Stimulated activated naive CD8-positive, alpha-beta T cell treated with anti-CD3 and anti-CD28 coated beads, Interleukin-15, amount 100 ng/mL, for 72 hours (primary cell): ENCODE data around the gene ENO2.

Experiments used
- ATAC-seq: fragments of 150-1000 bp; cut with Tn5 transposase; 2 replicates; pipeline ENCODE4 v1.10.0; 2021; ENCODE audit warnings: mild to moderate bottlenecking, moderate library complexity
- DNase-seq, 2 donors: peaks; one replicate each; pipeline ENCODE4 v3.0.0; 2021 to 2022
- H3K27ac Mint-ChIP-seq, 2 donors: one replicate each; pipeline ENCODE4 v1.8.0; 2022; ENCODE audit warnings: mild to moderate bottlenecking in 2 of 2, mixed read lengths in 2 of 2, moderate library complexity in 2 of 2
- H3K27me3 Mint-ChIP-seq: one replicate; pipeline ENCODE4 v1.8.0; 2022; ENCODE audit warnings: mixed read lengths
- H3K4me1 Mint-ChIP-seq: one replicate; pipeline ENCODE4 v1.8.0; 2022; ENCODE audit warnings: mild to moderate bottlenecking, mixed read lengths
- H3K4me3 Mint-ChIP-seq, 2 donors: one replicate each; pipeline ENCODE4 v1.8.0; 2022; ENCODE audit warnings: mild to moderate bottlenecking in 2 of 2, mixed read lengths in 2 of 2, moderate library complexity in 1 of 2
- H3K9me3 Mint-ChIP-seq, 2 donors: one replicate each; pipeline ENCODE4 v1.8.0; 2022; ENCODE audit warnings: mixed read lengths in 2 of 2

Gene ENO2

GRCh38 chr12:6934110-6934509 is 19.7 kb downstream of the ENO2 start:
- H3K4me3 Mint-ChIP-seq = no peak overlapping the region
- ATAC-seq = no peak
- H3K4me1 Mint-ChIP-seq = peaks cover 89% of the 10 kb centered on the region

DNA sequence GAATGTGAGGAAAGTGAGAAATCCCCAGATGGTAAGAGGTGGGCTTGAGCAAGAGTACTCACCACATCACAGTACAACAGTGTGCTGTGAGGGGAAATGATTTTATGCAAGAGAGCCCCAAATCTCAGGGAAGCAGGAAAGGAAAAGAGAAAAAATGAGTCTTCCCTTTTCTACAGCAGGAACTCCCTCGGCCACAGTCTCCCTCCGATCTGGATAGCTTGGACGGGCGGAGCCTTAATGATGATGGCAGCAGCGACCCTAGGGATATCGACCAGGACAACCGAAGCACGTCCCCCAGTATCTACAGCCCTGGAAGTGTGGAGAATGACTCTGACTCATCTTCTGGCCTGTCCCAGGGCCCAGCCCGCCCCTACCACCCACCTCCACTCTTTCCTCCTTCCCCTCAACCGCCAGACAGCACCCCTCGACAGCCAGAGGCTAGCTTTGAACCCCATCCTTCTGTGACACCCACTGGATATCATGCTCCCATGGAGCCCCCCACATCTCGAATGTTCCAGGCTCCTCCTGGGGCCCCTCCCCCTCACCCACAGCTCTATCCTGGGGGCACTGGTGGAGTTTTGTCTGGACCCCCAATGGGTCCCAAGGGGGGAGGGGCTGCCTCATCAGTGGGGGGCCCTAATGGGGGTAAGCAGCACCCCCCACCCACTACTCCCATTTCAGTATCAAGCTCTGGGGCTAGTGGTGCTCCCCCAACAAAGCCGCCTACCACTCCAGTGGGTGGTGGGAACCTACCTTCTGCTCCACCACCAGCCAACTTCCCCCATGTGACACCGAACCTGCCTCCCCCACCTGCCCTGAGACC is 21.2 kb downstream of the ENO2 start:
- DNase-seq = no peak
- H3K4me1 Mint-ChIP-seq = peaks cover 85% of the 10 kb centered on the region

More at GRCh38 chr12:6934110-6934509, 19.7 kb downstream of the ENO2 start:
- no peaks in the 10 kb centered on the region for H3K27me3 Mint-ChIP-seq
- H3K9me3 Mint-ChIP-seq = no peaks in the 10 kb centered on the region
- H3K27ac Mint-ChIP-seq = peak overlapping the region in 1 of 2 donors; percentile 18
- no peak for DNase-seq

GRCh38 chr12:6936194-6936635 is 21.8 kb downstream of the ENO2 start:
- Mint-ChIP-seq H3K4me3 (peak overlapping the region; percentile 87 to 96), H3K27me3 (no peaks in the 10 kb centered on the region), H3K27ac (peak overlapping the region; percentile 97 to 98), H3K9me3 (no peaks in the 10 kb centered on the region), H3K4me1 (peaks cover 86% of the 10 kb centered on the region)
- no peak for DNase-seq
- no peak for ATAC-seq

More for the DNA sequence above, 21.2 kb downstream of the ENO2 start:
- ATAC-seq = no peak
- H3K27me3 Mint-ChIP-seq = no peaks in the 10 kb centered on the region
- no peaks in the 10 kb centered on the region for H3K9me3 Mint-ChIP-seq
- H3K27ac Mint-ChIP-seq = peak overlapping the region; percentile 97 to 98
- H3K4me3 Mint-ChIP-seq = peak overlapping the region; percentile 87 to 96

DNA sequence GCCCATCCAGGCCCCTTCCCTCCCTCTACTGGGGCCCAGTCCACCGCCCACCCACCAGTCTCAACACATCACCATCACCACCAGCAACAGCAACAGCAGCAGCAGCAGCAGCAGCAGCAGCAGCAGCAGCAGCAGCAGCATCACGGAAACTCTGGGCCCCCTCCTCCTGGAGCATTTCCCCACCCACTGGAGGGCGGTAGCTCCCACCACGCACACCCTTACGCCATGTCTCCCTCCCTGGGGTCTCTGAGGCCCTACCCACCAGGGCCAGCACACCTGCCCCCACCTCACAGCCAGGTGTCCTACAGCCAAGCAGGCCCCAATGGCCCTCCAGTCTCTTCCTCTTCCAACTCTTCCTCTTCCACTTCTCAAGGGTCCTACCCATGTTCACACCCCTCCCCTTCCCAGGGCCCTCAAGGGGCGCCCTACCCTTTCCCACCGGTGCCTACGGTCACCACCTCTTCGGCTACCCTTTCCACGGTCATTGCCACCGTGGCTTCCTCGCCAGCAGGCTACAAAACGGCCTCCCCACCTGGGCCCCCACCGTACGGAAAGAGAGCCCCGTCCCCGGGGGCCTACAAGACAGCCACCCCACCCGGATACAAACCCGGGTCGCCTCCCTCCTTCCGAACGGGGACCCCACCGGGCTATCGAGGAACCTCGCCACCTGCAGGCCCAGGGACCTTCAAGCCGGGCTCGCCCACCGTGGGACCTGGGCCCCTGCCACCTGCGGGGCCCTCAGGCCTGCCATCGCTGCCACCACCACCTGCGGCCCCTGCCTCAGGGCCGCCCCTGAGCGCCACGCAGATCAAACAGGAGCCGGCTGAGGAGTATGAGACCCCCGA is 22.5 kb downstream of the ENO2 start:
- Mint-ChIP-seq H3K27ac (peak overlapping the region; percentile 97 to 98), H3K9me3 (no peaks in the 10 kb centered on the region), H3K4me1 (peaks cover 86% of the 10 kb centered on the region), H3K27me3 (no peaks in the 10 kb centered on the region), H3K4me3 (peak overlapping the region; percentile 87 to 96)
- DNase-seq = peak; percentile 55 to 77
- ATAC-seq = peak; percentile 56

DNA sequence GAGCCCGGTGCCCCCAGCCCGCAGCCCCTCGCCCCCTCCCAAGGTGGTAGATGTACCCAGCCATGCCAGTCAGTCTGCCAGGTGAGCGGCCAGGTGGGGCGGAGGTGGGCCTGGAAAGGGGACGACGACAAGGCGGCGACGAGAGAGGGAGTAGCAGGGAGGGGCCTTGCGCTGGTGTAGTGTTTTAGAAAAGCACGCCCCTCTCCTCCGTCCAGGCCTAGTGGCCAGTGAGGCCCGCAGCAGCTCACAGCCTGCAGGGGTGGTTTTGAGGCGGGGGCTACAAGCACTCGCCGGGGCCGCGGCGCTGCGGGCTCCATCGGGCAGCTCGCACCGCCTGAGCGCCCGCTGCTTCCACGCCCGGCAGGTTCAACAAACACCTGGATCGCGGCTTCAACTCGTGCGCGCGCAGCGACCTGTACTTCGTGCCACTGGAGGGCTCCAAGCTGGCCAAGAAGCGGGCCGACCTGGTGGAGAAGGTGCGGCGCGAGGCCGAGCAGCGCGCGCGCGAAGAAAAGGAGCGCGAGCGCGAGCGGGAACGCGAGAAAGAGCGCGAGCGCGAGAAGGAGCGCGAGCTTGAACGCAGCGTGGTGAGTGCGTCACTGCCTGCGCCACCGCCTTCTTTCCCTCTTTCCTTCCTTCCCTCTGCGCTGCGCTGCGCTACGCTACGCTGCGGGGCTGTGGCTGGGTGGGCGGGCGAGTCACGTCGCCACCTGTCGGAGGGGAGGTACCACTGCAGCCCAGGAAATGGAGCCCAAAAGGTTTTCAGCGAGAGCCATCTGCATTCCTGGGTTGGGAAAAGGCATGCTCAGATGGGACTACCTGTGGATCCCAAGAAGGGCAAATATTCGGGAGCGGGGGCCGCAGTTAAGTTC is 23.3 kb downstream of the ENO2 start:
- Mint-ChIP-seq H3K27me3 (no peaks in the 10 kb centered on the region), H3K4me1 (peaks cover 85% of the 10 kb centered on the region), H3K9me3 (no peaks in the 10 kb centered on the region), H3K27ac (peak overlapping the region; percentile 97 to 98), H3K4me3 (peak overlapping the region; percentile 87 to 96)
- ATAC-seq (peak; percentile 93), DNase-seq (peak; percentile 92 to 96)

DNA sequence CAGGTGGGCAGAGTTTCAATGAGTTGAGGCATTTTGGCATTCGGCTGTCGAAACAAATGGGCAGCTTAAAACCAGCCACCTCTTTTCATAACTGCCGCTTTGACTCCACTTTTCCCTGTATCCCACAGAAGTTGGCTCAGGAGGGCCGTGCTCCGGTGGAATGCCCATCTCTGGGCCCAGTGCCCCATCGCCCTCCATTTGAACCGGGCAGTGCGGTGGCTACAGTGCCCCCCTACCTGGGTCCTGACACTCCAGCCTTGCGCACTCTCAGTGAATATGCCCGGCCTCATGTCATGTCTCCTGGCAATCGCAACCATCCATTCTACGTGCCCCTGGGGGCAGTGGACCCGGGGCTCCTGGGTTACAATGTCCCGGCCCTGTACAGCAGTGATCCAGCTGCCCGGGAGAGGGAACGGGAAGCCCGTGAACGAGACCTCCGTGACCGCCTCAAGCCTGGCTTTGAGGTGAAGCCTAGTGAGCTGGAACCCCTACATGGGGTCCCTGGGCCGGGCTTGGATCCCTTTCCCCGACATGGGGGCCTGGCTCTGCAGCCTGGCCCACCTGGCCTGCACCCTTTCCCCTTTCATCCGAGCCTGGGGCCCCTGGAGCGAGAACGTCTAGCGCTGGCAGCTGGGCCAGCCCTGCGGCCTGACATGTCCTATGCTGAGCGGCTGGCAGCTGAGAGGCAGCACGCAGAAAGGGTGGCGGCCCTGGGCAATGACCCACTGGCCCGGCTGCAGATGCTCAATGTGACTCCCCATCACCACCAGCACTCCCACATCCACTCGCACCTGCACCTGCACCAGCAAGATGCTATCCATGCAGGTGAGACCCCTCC is 24.2 kb downstream of the ENO2 start:
- H3K4me1 Mint-ChIP-seq = peaks cover 85% of the 10 kb centered on the region
- H3K27ac Mint-ChIP-seq = peak overlapping the region; percentile 30 to 86
- DNase-seq = peak in 1 of 2 donors; percentile 29
- ATAC-seq = no peak
- peak overlapping the region; percentile 87 to 96 for H3K4me3 Mint-ChIP-seq
- no peaks in the 10 kb centered on the region for H3K9me3 Mint-ChIP-seq
- H3K27me3 Mint-ChIP-seq = no peaks in the 10 kb centered on the region

DNA sequence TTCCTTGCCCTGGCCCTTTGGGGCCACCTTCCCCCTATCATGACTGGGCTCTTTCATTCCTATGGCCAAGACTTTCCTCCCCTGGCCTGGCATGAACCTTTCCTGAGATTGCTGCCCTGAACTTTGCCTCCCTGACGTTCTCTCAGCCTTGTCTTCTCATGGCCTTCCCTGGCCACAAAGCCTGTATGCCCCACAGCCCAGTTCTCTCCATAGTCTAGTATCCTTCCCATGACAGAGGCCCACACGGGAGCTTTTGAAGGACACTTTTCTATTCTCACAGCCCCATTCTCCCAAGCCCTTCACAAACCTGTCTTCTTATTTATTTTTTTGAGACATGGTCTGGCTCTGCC is 24.8 kb downstream of the ENO2 start:
- H3K9me3 Mint-ChIP-seq = no peaks in the 10 kb centered on the region
- peaks cover 85% of the 10 kb centered on the region for H3K4me1 Mint-ChIP-seq
- no peaks in the 10 kb centered on the region for H3K27me3 Mint-ChIP-seq
- H3K27ac Mint-ChIP-seq = peak overlapping the region; percentile 4 to 86
- no peak for ATAC-seq
- peak overlapping the region; percentile 52 to 96 for H3K4me3 Mint-ChIP-seq
- DNase-seq = no peak

DNA sequence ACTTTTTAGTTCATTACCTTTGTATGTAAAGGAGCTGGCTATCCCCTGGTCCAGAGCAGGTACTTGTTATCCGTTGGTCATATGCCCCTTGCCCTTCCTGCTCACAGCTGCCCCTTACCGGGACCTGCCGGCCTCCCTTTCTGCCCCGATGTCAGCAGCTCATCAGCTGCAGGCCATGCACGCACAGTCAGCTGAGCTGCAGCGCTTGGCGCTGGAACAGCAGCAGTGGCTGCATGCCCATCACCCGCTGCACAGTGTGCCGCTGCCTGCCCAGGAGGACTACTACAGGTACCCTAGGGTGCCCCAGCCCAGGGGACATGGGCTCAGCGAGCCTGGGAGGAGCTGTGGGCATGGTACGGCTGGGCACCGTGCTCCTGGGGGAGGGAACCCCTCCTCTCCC is 26.9 kb downstream of the ENO2 start:
- Mint-ChIP-seq H3K27ac (no peak overlapping the region), H3K4me1 (peaks cover 84% of the 10 kb centered on the region), H3K27me3 (no peaks in the 10 kb centered on the region), H3K9me3 (no peaks in the 10 kb centered on the region), H3K4me3 (peak overlapping the region in 1 of 2 donors; percentile 45)
- DNase-seq (no peak), ATAC-seq (no peak)

DNA sequence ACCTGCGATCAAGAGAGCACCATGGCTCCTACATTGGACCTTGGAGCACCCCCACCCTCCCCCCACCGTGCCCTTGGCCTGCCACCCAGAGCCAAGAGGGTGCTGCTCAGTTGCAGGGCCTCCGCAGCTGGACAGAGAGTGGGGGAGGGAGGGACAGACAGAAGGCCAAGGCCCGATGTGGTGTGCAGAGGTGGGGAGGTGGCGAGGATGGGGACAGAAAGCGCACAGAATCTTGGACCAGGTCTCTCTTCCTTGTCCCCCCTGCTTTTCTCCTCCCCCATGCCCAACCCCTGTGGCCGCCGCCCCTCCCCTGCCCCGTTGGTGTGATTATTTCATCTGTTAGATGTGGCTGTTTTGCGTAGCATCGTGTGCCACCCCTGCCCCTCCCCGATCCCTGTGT is 27.4 kb downstream of the ENO2 start:
- Mint-ChIP-seq H3K4me1 (peaks cover 84% of the 10 kb centered on the region), H3K27me3 (no peaks in the 10 kb centered on the region), H3K27ac (no peak overlapping the region), H3K4me3 (no peak overlapping the region), H3K9me3 (no peaks in the 10 kb centered on the region)
- DNase-seq (no peak), ATAC-seq (no peak)

DNA sequence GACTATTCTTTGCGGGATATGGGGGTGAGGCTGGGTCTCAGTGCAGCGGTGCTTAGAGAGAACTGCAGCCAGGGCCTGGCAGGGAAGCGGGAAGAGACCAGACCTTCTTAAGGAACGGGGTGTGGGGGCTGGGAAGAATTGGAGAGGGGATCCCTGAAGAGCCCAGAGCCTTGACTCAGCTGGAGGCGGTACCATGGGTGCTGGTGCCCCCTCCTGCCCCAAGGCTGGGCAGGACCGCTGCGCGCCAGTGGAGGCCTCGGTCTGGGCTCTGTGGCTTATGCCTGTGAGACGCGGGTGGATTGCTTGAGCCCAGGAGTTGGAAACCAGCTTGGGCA is 27.9 kb downstream of the ENO2 start:
- Mint-ChIP-seq H3K4me3 (peak overlapping the region in 1 of 2 donors; percentile 49), H3K27ac (peak overlapping the region; percentile 84 to 100), H3K9me3 (no peaks in the 10 kb centered on the region), H3K27me3 (no peaks in the 10 kb centered on the region), H3K4me1 (peaks cover 87% of the 10 kb centered on the region)
- DNase-seq (no peak), ATAC-seq (no peak)

DNA sequence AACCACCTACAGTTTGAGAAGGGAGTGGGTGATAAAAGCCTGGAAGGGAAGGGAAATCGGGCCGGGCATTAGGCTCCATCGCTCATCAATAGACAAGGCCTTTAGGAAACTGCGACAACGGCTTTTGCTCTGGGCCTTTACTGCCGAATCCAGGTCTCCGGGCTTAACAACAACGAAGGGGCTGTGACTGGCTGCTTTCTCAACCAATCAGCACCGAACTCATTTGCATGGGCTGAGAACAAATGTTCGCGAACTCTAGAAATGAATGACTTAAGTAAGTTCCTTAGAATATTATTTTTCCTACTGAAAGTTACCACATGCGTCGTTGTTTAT is 29.0 kb downstream of the ENO2 start:
- Mint-ChIP-seq H3K4me3 (peak overlapping the region; percentile 82 to 85), H3K9me3 (no peaks in the 10 kb centered on the region), H3K27ac (peak overlapping the region; percentile 100), H3K27me3 (no peaks in the 10 kb centered on the region), H3K4me1 (peaks cover 91% of the 10 kb centered on the region)
- peak; percentile 75 to 85 for DNase-seq
- peak; percentile 55 for ATAC-seq

- peak; percentile 76 for ATAC-seq
- H3K4me1 Mint-ChIP-seq = peaks cover 91% of the 10 kb centered on the region
- peak in 1 of 2 donors; percentile 92 for DNase-seq
- H3K9me3 Mint-ChIP-seq = no peaks in the 10 kb centered on the region
- peak within 1 kb of the TSS; percentile 100 for H3K27ac Mint-ChIP-seq
- no peaks in the 10 kb centered on the region for H3K27me3 Mint-ChIP-seq
- H3K4me3 Mint-ChIP-seq = peak within 1 kb of the TSS; percentile 82 to 85
Observed at GRCh38 chr12:6943722-6944380, 29.5 kb downstream of the ENO2 start, which contains the start of the genes C12orf57 and RNU7-1. TSS of gene C12orf57 (plus strand) at chr12:6944022. CDS start at chr12:6944122, 100 bp downstream. TSS of gene RNU7-1 (plus strand) at chr12:6943816.

DNA sequence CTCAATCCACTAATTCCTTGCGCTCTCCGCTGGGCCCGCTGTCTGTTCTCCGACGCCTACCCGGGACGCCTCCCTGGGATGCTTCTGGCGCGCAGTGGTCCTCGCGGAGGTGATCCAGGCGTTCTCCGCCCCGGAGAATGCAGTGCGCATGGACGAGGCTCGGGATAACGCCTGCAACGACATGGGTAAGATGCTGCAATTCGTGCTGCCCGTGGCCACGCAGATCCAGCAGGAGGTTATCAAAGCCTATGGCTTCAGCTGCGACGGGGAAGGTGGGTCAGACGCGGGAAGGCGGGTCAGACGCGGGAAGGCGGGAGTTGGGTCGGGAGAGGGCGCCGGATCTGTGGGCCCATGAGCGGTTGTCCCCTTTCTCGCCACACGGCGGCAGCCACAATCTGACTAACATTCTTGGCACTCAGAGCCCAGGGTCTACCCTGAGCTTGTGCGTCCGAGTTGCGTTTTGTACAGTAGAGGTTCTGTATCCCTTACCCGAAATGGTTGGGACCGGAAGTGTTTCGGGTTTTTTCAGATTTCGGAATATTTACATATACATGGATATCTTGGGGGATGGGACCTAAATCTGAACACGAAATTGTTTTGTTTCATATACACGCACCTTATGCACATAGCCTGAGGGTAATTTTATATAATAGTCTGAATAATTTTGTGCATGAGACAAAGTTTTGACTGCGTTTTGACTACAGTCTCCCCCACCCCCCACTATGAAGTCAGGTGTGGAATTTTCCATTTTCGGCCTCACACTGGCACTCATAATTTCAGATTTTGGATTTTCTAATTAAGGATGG is 30.2 kb downstream of the ENO2 start:
- DNase-seq = peak; percentile 92
- Mint-ChIP-seq H3K27ac (peak overlapping the region; percentile 100), H3K9me3 (no peaks in the 10 kb centered on the region), H3K27me3 (no peaks in the 10 kb centered on the region), H3K4me1 (peaks cover 91% of the 10 kb centered on the region), H3K4me3 (peak overlapping the region; percentile 82 to 85)
- ATAC-seq = peak; percentile 68
